SJCRH30 (cell line): ENCODE data around the gene KRT6C. TPM values are rescaled to one million over a fixed set of nuclear protein-coding genes. Genes with fewer than 3 reads are reported as not detected.

ENCODE experiments used
- DNase-seq, 2 experiments: peaks; one replicate each; pipeline ENCODE4 v3.0.0-alpha.2; 2015 to 2020
- H3K27ac ChIP-seq: fragments of 250-450 bp; sonication (Bioruptor Pico); 2 replicates; pipeline ENCODE4 v1.5.1; 2020; ENCODE audit warnings: mild to moderate bottlenecking, moderate library complexity
- H3K27me3 ChIP-seq: fragments of 250-450 bp; sonication (Bioruptor Pico); 2 replicates; pipeline ENCODE4 v1.5.1; 2020; ENCODE audit warnings: mild to moderate bottlenecking, moderate library complexity
- H3K36me3 ChIP-seq: fragments of 250-450 bp; sonication (Bioruptor Pico); 2 replicates; pipeline ENCODE4 v1.5.1; 2020; ENCODE audit warnings: mild to moderate bottlenecking, moderate library complexity
- H3K4me1 ChIP-seq: fragments of 250-450 bp; sonication (Bioruptor Pico); 2 replicates; pipeline ENCODE4 v1.5.1; 2020; ENCODE audit warnings: mild to moderate bottlenecking, moderate library complexity
- H3K4me3 ChIP-seq: fragments of 250-450 bp; sonication (Bioruptor Pico); 2 replicates; pipeline ENCODE4 v1.5.1; 2020; ENCODE audit warnings: mild to moderate bottlenecking, moderate library complexity
- H3K9me3 ChIP-seq: fragments of 250-450 bp; sonication (Bioruptor Pico); replicated peaks from 2 replicates; pipeline ENCODE4 v1.5.1; 2020; ENCODE audit warnings: mild to moderate bottlenecking, moderate library complexity
- total RNA-seq: library from RNA; depleted of rRNA; stranded (reverse); fragments of >200 nt; shearing (Covaris generic); gene quantifications from 2 replicates; pipeline ENCODE4 v1.2.3, GENCODE V29; 2014; rRNA removed

Gene KRT6C
- total RNA-seq, 1 experiment from 2014 or later = not detected

DNA sequence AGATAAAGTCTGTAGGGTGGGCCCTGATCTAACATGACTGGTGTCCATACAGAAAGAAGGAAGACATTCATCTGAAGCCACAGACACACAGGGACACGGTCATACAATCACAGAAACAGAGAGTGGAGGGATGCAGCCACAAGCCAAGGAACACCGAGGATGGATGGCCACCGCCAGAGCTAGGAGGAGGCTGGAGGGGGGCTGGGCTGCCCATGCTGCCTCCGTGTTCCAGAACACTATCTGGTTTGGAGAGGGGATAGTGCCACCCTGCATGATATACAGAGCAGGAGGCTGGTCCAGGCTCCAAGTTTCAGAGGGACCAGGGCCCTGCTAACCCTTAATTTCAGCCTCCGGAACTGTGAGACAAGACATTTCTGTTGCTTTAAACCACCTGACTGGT lies 48.1 kb downstream of the KRT6C start:
- no peak overlapping the region for H3K4me3 ChIP-seq
- H3K9me3 ChIP-seq = no peaks in the 10 kb centered on the region; the same call in none of the 2 replicates
- H3K27me3 ChIP-seq = peaks cover 9% of the 10 kb centered on the region; the same call in 1 of the 2 replicates
- H3K4me1 ChIP-seq = no peaks in the 10 kb centered on the region
- no peaks in the 10 kb centered on the region for H3K36me3 ChIP-seq
- no peak for DNase-seq
- no peak overlapping the region for H3K27ac ChIP-seq

DNA sequence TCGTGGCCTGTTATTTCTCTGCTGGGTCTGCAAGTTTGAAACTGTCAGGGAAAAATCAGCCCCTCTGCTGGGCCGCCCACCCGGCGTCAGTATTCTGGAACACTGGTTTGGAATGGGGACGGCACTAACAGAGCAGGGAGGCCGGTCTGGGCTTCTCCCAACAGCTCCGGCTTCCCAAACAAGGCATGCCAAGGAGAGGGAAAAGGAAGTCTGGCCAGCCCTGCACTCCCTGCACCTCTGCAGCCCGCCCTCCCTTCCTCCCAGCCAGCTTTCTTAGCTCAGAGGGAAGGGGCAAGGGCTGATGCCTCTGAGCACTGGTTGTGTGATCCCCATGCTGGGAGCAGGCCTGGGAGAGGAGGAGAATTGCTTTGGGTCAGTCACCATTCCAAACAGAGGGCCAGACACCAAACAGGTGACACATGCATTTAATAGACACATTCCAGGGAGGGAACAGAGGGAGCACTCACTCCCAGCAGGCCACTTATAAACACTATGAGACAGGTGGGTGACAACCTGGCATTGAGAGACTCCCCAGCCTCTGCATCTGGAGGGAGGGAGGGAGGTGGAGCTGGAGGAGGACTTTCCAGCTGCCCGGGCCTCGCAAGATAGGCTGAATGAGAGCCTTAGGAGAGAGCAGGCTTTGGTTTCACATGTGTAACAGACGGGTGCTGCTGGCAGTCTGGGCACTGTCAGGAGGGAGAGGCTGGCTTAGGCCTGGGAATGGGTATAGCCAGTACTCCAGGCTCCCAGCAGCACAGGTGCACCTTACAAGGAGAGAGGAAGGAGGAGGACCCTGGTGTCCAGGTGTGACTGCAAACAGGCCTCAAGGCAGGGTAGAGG lies 49.7 kb downstream of the KRT6C start:
- Histone ChIP-seq H3K4me3 (no peak overlapping the region), H3K27ac (no peak overlapping the region), H3K4me1 (no peaks in the 10 kb centered on the region), H3K36me3 (no peaks in the 10 kb centered on the region), H3K27me3 (peaks cover 9% of the 10 kb centered on the region; the same call in 1 of the 2 replicates), H3K9me3 (no peaks in the 10 kb centered on the region; the same call in none of the 2 replicates)
- no peak for DNase-seq

- Histone ChIP-seq H3K9me3 (no peaks in the 10 kb centered on the region; the same call in none of the 2 replicates), H3K27ac (no peak overlapping the region), H3K4me1 (no peaks in the 10 kb centered on the region), H3K27me3 (peaks cover 9% of the 10 kb centered on the region; the same call in 1 of the 2 replicates), H3K36me3 (no peaks in the 10 kb centered on the region), H3K4me3 (no peak overlapping the region)
- no peak for DNase-seq
Observed at GRCh38 chr12:52423035-52423434, 50.6 kb downstream of the KRT6C start.

- Histone ChIP-seq H3K36me3 (no peaks in the 10 kb centered on the region), H3K9me3 (no peaks in the 10 kb centered on the region; the same call in 1 of the 2 replicates), H3K27ac (no peak overlapping the region), H3K4me3 (no peak overlapping the region), H3K4me1 (no peaks in the 10 kb centered on the region), H3K27me3 (peaks cover 9% of the 10 kb centered on the region; the same call in 1 of the 2 replicates)
- DNase-seq = no peak
Observed at GRCh38 chr12:52419656-52420055, 53.9 kb downstream of the KRT6C start.

GRCh38 chr12:52418576-52419110 lies 55.0 kb downstream of the KRT6C start:
- DNase-seq = no peak
- Histone ChIP-seq H3K4me1 (no peaks in the 10 kb centered on the region), H3K9me3 (no peaks in the 10 kb centered on the region; the same call in 1 of the 2 replicates), H3K27ac (no peak overlapping the region), H3K27me3 (peaks cover 7% of the 10 kb centered on the region; the same call in 1 of the 2 replicates), H3K36me3 (no peaks in the 10 kb centered on the region), H3K4me3 (no peak overlapping the region)

Other genes with a start within 250 kb of the KRT6C start
- gene KRT7, start 240.6 kb downstream of the KRT6C start, total RNA-seq = 1.5 and 2.8 TPM in 2 replicates
- gene KRT86, start 199.2 kb downstream of the KRT6C start, total RNA-seq = 0.25 and 0.30 TPM in 2 replicates
- 0.06 TPM in 1 of 2 replicates, not detected in the other for gene KRT81, start 182.3 kb downstream of the KRT6C start, total RNA-seq
- gene KRT83, start 152.4 kb downstream of the KRT6C start, total RNA-seq = not detected in 2 replicates
- not detected in 2 replicates for gene KRT85, start 106.3 kb downstream of the KRT6C start, total RNA-seq
- gene KRT84, start 88.2 kb downstream of the KRT6C start, total RNA-seq = not detected in 2 replicates
- not detected in 2 replicates for gene KRT82, start 67.5 kb downstream of the KRT6C start, total RNA-seq
- gene KRT75, start 39.4 kb downstream of the KRT6C start, total RNA-seq = not detected in 2 replicates
- gene KRT6B, start 21.7 kb downstream of the KRT6C start, total RNA-seq = not detected in 2 replicates
- gene KRT6A, start 19.5 kb upstream of the KRT6C start, total RNA-seq = not detected in 2 replicates
- not detected in 2 replicates for gene KRT5, start 46.6 kb upstream of the KRT6C start, total RNA-seq
- gene KRT71, start 79.3 kb upstream of the KRT6C start, total RNA-seq = not detected in 2 replicates
- gene KRT74, start 100.0 kb upstream of the KRT6C start, total RNA-seq = not detected in 2 replicates
- not detected in 2 replicates for gene KRT72, start 127.7 kb upstream of the KRT6C start, total RNA-seq
- gene KRT73, start 144.8 kb upstream of the KRT6C start, total RNA-seq = not detected in 2 replicates
- gene KRT2, start 178.4 kb upstream of the KRT6C start, total RNA-seq = not detected in 2 replicates
- not detected in 2 replicates for gene KRT1, start 206.6 kb upstream of the KRT6C start, total RNA-seq
- not detected in 2 replicates for gene KRT77, start 229.7 kb upstream of the KRT6C start, total RNA-seq